HTR-8/SVneo (cell line): ENCODE results near the gene TLL2.

Experiments
- DNase-seq: peaks from one replicate; pipeline ENCODE4 v3.0.0; 2011; ENCODE audit warnings: low spot score, mixed read lengths; ENCODE audit not compliant: insufficient read length
- FAIRE-seq: peaks from 2 replicates; lab custom pipeline; 2011; peaks lifted over from hg19 to GRCh38; lab: Jason Lieb, UNC

TLL2 gene

GRCh38 chr10:96509017-96509641, 4.6 kb downstream of the TLL2 start:
- FAIRE-seq: no peak
- no peak for DNase-seq

GRCh38 chr10:96507044-96507443, 6.7 kb downstream of the TLL2 start:
- DNase-seq (no peak), FAIRE-seq (no peak)

- DNase-seq: no peak
- FAIRE-seq: no peak
Observed at GRCh38 chr10:96505150-96506136, 8.3 kb downstream of the TLL2 start.

- no peak for FAIRE-seq
Observed at GRCh38 chr10:96502561-96503282, 11.0 kb downstream of the TLL2 start.

GRCh38 chr10:96501985-96502384, 11.7 kb downstream of the TLL2 start:
- FAIRE-seq: no peak
- no peak for DNase-seq

More at GRCh38 chr10:96502561-96503282, 11.0 kb downstream of the TLL2 start:
- DNase-seq: no peak

GRCh38 chr10:96500519-96500918, 13.2 kb downstream of the TLL2 start:
- FAIRE-seq (no peak), DNase-seq (no peak)

GRCh38 chr10:96500050-96500449, 13.7 kb downstream of the TLL2 start:
- FAIRE-seq (no peak), DNase-seq (no peak)

GRCh38 chr10:96497391-96497790, 16.3 kb downstream of the TLL2 start:
- no peak for FAIRE-seq
- DNase-seq: no peak

GRCh38 chr10:96496281-96496925, 17.3 kb downstream of the TLL2 start:
- DNase-seq: no peak
- no peak for FAIRE-seq

- DNase-seq (no peak), FAIRE-seq (no peak)
Observed at GRCh38 chr10:96495544-96495943, 18.2 kb downstream of the TLL2 start.

GRCh38 chr10:96494694-96495093, 19.0 kb downstream of the TLL2 start:
- FAIRE-seq (no peak), DNase-seq (no peak)

- FAIRE-seq: no peak
Observed at GRCh38 chr10:96493871-96494525, 19.7 kb downstream of the TLL2 start.

GRCh38 chr10:96493254-96493653, 20.5 kb downstream of the TLL2 start:
- no peak for DNase-seq
- no peak for FAIRE-seq

More at GRCh38 chr10:96493871-96494525, 19.7 kb downstream of the TLL2 start:
- DNase-seq: no peak

GRCh38 chr10:96491303-96491702, 22.4 kb downstream of the TLL2 start:
- FAIRE-seq (no peak), DNase-seq (no peak)

- FAIRE-seq (no peak), DNase-seq (no peak)
Observed at GRCh38 chr10:96488161-96488935, 25.4 kb downstream of the TLL2 start.

GRCh38 chr10:96482815-96483588, 30.7 kb downstream of the TLL2 start:
- FAIRE-seq (no peak), DNase-seq (no peak)

GRCh38 chr10:96478355-96478754, 35.4 kb downstream of the TLL2 start:
- no peak for FAIRE-seq
- DNase-seq: no peak

GRCh38 chr10:96473866-96474265, 39.9 kb downstream of the TLL2 start:
- DNase-seq (no peak), FAIRE-seq (no peak)
